A549 (cell line): ENCODE results near the gene CYP2A6. TPM values are rescaled to one million over a fixed set of nuclear protein-coding genes. Genes with fewer than 3 reads are reported as not detected.
"Not testable (repeated sequence)": the region's sequence is repeated elsewhere in the genome, so short reads cannot be mapped to it uniquely, and the experiment has no call there.

Experiments used
- ATAC-seq, 2 experiments: fragments of 200-7000 bp in 1 of 2; fragments of >200 bp in 1 of 2; cut with Nextera tagmentation in 1 of 2; cut with Tn5 transposase in 1 of 2; 3 replicates each; pipeline versions ENCODE4 v1.8.0 to v1.9.1; 2018 to 2020; ENCODE audit warnings: mild to moderate bottlenecking in 1 of 2, moderate library complexity in 1 of 2
- CTCF ChIA-PET: fragments of 300-600 bp; sonication (Branson Sonifier 250); formaldehyde crosslinking; extraction: SDS; loops from one replicate; lab custom pipeline; 2021; ENCODE audit warnings: antibody characterized with exemption, inconsistent platforms; lab: Yijun Ruan, JAX
- POLR2A ChIA-PET: fragments of 350-600 bp; formaldehyde crosslinking; extraction: SDS; loops from one replicate; lab custom pipeline; 2021; ENCODE audit warnings: antibody characterized with exemption, inconsistent platforms; lab: Yijun Ruan, JAX
- DNase-seq, 2 experiments: peaks; one replicate each; pipeline versions ENCODE4 v3.0.0 to v3.0.0-alpha.2; 2011 to 2016; ENCODE audit warnings: low read depth in 1 of 2, low spot score in 1 of 2
- FAIRE-seq: peaks from 2 replicates; lab custom pipeline; 2011; peaks lifted over from hg19 to GRCh38; lab: Jason Lieb, UNC
- H3K27ac ChIP-seq, 2 experiments: fragments of >200 bp; sonication (Bioruptor Twin); formaldehyde crosslinking; 3 replicates each; pipeline ENCODE4 v1.5.1; 2016 to 2017
- H3K4me1 ChIP-seq: fragments of >200 bp; sonication (Bioruptor Twin); formaldehyde crosslinking; 3 replicates; pipeline ENCODE4 v1.6.1; 2016
- H3K4me2 ChIP-seq: fragments of >200 bp; sonication (Bioruptor Twin); formaldehyde crosslinking; 3 replicates; pipeline ENCODE4 v1.6.1; 2016
- H3K4me3 ChIP-seq: fragments of >200 bp; sonication (Bioruptor Twin); formaldehyde crosslinking; 3 replicates; pipeline ENCODE4 v1.5.1; 2016
- H3K9me3 ChIP-seq: fragments of >200 bp; sonication (Bioruptor Twin); formaldehyde crosslinking; 3 replicates; pipeline ENCODE4 v1.6.1; 2016
- CEBPB ChIP-seq, 2 experiments: fragments of >200 bp in 1 of 2; sonication (Bioruptor Twin) in 1 of 2; formaldehyde crosslinking in 1 of 2; IDR thresholded peaks; 2 replicates each; pipeline ENCODE4 v1.6.1; 2012 to 2016
- CHD2 ChIP-seq: fragments of 150-350 bp; IDR thresholded peaks from 2 replicates; pipeline ENCODE4 v1.6.1; 2014; ENCODE audit warnings: low read length; ENCODE audit not compliant: partially characterized antibody
- EHMT2 ChIP-seq: fragments of 200-600 bp; sonication (generic); IDR thresholded peaks from 2 replicates; pipeline ENCODE4 v1.6.1; 2016; ENCODE audit warnings: antibody characterized with exemption, low read depth, mild to moderate bottlenecking, moderate library complexity
- FOXS1 ChIP-seq: fragments of 250-450 bp; sonication (Bioruptor Pico); IDR thresholded peaks from 2 replicates; pipeline ENCODE4 v1.5.0; 2020; ENCODE audit warnings: mild to moderate bottlenecking, moderate library complexity
- HEYL ChIP-seq: fragments of 250-450 bp; sonication (Bioruptor Pico); IDR thresholded peaks from 2 replicates; pipeline ENCODE4 v1.8.0; 2021; ENCODE audit warnings: mild to moderate bottlenecking, moderate library complexity
- HOXA7 ChIP-seq: fragments of 250-450 bp; sonication (Bioruptor Pico); IDR thresholded peaks from 2 replicates; pipeline ENCODE4 v1.5.0; 2020; ENCODE audit warnings: mild to moderate bottlenecking, moderate library complexity
- HOXB13 ChIP-seq: fragments of 250-450 bp; sonication (Bioruptor Pico); IDR thresholded peaks from 2 replicates; pipeline ENCODE4 v1.5.0; 2020; ENCODE audit warnings: low read depth, mild to moderate bottlenecking, moderate library complexity
- HOXB5 ChIP-seq: fragments of 250-450 bp; sonication (Bioruptor Pico); IDR thresholded peaks from 2 replicates; pipeline ENCODE4 v1.5.0; 2020; ENCODE audit warnings: mild to moderate bottlenecking, moderate library complexity
- MAX ChIP-seq: IDR thresholded peaks from 2 replicates; pipeline ENCODE4 v1.6.1; 2012
- RAD21 ChIP-seq, 2 experiments: fragments of >200 bp in 1 of 2; sonication (Bioruptor Twin) in 1 of 2; formaldehyde crosslinking in 1 of 2; IDR thresholded peaks in 1 of 2; conservative IDR thresholded peaks in 1 of 2; 2 replicates in 1 of 2; 3 replicates in 1 of 2; pipeline ENCODE4 v1.6.1; 2012 to 2018; ENCODE audit warnings: inconsistent platforms in 1 of 2
- RARB ChIP-seq: fragments of 250-450 bp; sonication (Bioruptor Pico); IDR thresholded peaks from 2 replicates; pipeline ENCODE4 v1.8.0; 2021; ENCODE audit warnings: mild to moderate bottlenecking, moderate library complexity
- TFCP2L1 ChIP-seq: fragments of 250-450 bp; sonication (Bioruptor Pico); IDR thresholded peaks from 2 replicates; pipeline ENCODE4 v1.5.0; 2021; ENCODE audit warnings: mild to moderate bottlenecking
- ZFP36 ChIP-seq: fragments of 450-650 bp; IDR thresholded peaks from 2 replicates; pipeline ENCODE4 v1.6.1; 2014; ENCODE audit warnings: borderline replicate concordance; ENCODE audit not compliant: partially characterized antibody
- WGBS: methylation state at CpG from one replicate; pipeline ENCODE4 v1.1.6; 2017; ENCODE audit errors: missing lambda C conversion rate; 5-methylcytosine and 5-hydroxymethylcytosine counted together
- polyA plus RNA-seq, 4 experiments: library from polyadenylated mRNA; depleted of rRNA in 3 of 4; stranded (reverse); fragments of >200 nt; fragmentation: RNase III in 1 of 4; extraction: RNeasy Plus Mini Kit Qiagen cat#74134 plus additional on column Dnase treatment in 1 of 4; gene quantifications; 2 replicates in 3 of 4; 3 replicates in 1 of 4; pipeline ENCODE4 v1.2.3, GENCODE V29; 2011 to 2017
- TF ChIP-seq, protein P1 (sequence below): fragments of 450-650 bp; IDR thresholded peaks from 2 replicates; pipeline ENCODE4 v1.6.1; 2014; ENCODE audit warnings: antibody characterized with exemption

Gene CYP2A6
- polyA plus RNA-seq, 2 of the 4 experiments (the other 2 are of a cell fraction): not detected

DNA sequence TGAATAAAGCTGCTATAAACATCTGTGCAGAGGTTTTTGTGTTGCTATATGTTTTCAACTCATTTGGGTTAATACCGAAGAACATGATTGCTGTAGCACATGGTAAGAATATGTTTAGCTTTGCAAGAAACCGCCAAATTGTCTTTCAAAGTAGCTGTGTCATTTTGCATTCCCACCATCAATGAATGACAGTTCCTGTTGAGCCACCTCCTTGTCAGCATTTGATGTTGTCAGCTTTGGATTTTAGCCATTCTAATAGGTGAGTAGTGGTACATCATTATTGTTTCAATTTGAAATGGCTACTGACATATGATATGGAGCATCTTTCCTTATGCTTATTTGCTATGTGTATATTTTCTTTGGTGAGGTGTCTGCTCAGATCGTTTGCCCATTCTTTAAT, 8.2 kb downstream of the CYP2A6 start:
- peak; percentile 98 for FAIRE-seq

DNA sequence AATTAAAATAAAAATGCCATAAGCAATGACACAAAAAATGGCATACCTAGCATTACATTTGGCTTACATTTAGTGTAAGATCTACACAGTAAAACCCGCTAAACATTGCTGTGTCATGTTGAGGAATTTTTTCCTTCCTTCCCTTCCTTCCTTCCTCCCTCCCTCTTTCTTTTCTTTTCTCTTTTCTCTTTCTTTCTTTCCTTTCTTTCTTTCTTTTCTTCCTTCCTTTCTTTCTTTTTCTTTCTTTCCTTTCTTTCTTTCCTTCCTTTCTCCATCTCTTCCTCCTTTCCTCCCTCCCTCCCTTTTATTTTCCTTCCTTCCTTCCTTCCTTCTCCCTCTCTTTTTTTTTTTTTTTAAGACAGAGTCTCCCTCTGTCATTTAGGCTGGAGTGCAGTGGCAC, 11.8 kb downstream of the CYP2A6 start:
- not testable (repeated sequence) for DNase-seq

More for the DNA sequence above, 8.2 kb downstream of the CYP2A6 start:
- CTCF ChIA-PET: interaction anchor here (0.8 kb wide), 1 partner anchor 23 kb away, joined by 3 read pairs; no protein-coding TSS in a partner anchor
- not testable (repeated sequence) for H3K4me1 ChIP-seq, H3K9me3 ChIP-seq
- 40% methylated on average over 3 of the region's 3 CpGs for WGBS
- TF ChIP-seq ZFP36: peak; percentile 87
- TF ChIP-seq, all 56 proteins: peak for 1; not testable (repeated sequence) for 55
- POLR2A ChIA-PET, H3K27ac ChIP-seq, ATAC-seq, H3K4me3 ChIP-seq, DNase-seq, H3K4me2 ChIP-seq: not testable (repeated sequence)

GRCh38 chr19:40836754-40837429, 13.4 kb downstream of the CYP2A6 start:
- FAIRE-seq (peak; percentile 85), ATAC-seq (no peak), DNase-seq (no peak)
- Histone ChIP-seq H3K9me3 (peaks cover 4% of the 10 kb centered on the region), H3K27ac (no peak overlapping the region), H3K4me2 (no peak overlapping the region), H3K4me3 (no peak overlapping the region), H3K4me1 (peaks cover 12% of the 10 kb centered on the region)
- 78% methylated on average over 6 of the region's 6 CpGs for WGBS
- ChIA-PET CTCF (interaction anchor here (0.9 to 1.3 kb wide), 4 partner anchors 17 to 307 kb away, joined by 3 to 4 read pairs (median 3); no protein-coding TSS in a partner anchor), POLR2A (no interaction called here)
- TF ChIP-seq CEBPB (IDR thresholded peaks at IDR 0.05) (peak in 1 of 2 experiments; percentile 33; a peak in 1 of 4 replicates), FOXS1 (CRISPR knock-in tag) (no peak)

More for the DNA sequence above, 11.8 kb downstream of the CYP2A6 start:
- H3K4me1 ChIP-seq, ATAC-seq, POLR2A ChIA-PET, H3K4me3 ChIP-seq, H3K27ac ChIP-seq, H3K9me3 ChIP-seq: not testable (repeated sequence)
- 28% methylated on average over 1 of the region's 1 CpG for WGBS
- FAIRE-seq: peak; percentile 98
- H3K4me2 ChIP-seq: peak overlapping the region; percentile 12; the same call in 1 of the 3 replicates
- CTCF ChIA-PET: interaction anchor here (0.8 kb wide), 1 partner anchor 19 kb away, joined by 3 read pairs; no protein-coding TSS in a partner anchor

- peak in 1 of 2 experiments; percentile 8; a peak in 1 of 6 replicates for ATAC-seq
- H3K9me3 ChIP-seq, H3K4me2 ChIP-seq, H3K27ac ChIP-seq, POLR2A ChIA-PET, DNase-seq, H3K4me3 ChIP-seq: not testable (repeated sequence)
- FAIRE-seq: peak; percentile 93
- CTCF ChIA-PET: interaction anchor here (1.0 to 2.2 kb wide), 5 partner anchors 14 to 529 kb away, joined by 3 to 8 read pairs (median 3); no protein-coding TSS in a partner anchor
- H3K4me1 ChIP-seq: peaks cover 19% of the 10 kb centered on the region
- WGBS: 65% methylated on average over 7 of the region's 7 CpGs
Observed at GRCh38 chr19:40833728-40834533, 16.3 kb downstream of the CYP2A6 start.

DNA sequence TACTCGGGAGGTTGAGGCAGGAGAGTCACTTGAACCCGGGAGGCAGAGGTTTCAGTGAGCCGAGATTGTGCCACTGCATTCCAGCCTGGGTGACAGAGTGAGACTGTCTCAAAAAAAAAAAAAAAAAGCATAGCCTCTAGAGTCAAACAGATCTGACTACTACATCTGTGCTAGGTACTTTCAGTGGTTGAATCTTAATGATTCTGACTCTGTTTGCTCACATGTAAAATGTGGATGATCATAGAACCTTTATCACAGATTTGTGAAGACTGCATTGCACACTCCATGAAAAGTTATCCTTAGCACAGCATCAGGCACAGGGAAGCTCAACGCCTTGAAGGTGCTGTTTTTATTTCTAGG, 17.8 kb downstream of the CYP2A6 start:
- H3K4me3 ChIP-seq, FAIRE-seq, DNase-seq, ATAC-seq, H3K9me3 ChIP-seq: not testable (repeated sequence)
- POLR2A ChIA-PET: interaction anchor here (0.7 kb wide), 1 partner anchor 270 kb away, joined by 4 read pairs; no protein-coding TSS in a partner anchor
- Histone ChIP-seq H3K4me2 (peak overlapping the region; percentile 27), H3K4me1 (peaks cover 13% of the 10 kb centered on the region), H3K27ac (peak overlapping the region; percentile 28 to 59; a peak in 4 of 6 replicates)
- 46% methylated on average over 4 of the region's 4 CpGs for WGBS
- CTCF ChIA-PET: interaction anchor here (0.8 to 2.2 kb wide), 5 partner anchors 13 to 416 kb away, joined by 3 to 8 read pairs (median 6); no protein-coding TSS in a partner anchor

- DNase-seq (peak; percentile 60 to 90), ATAC-seq (peak; percentile 70 to 86), FAIRE-seq (no peak)
- Histone ChIP-seq H3K4me2 (peak overlapping the region; percentile 27), H3K4me1 (peaks cover 13% of the 10 kb centered on the region), H3K9me3 (no peaks in the 10 kb centered on the region), H3K4me3 (no peak overlapping the region), H3K27ac (peak overlapping the region; percentile 47 to 61; a peak in 5 of 6 replicates)
- 39% methylated on average over 7 of the region's 7 CpGs for WGBS
- ChIA-PET POLR2A (interaction anchor here (0.7 kb wide), 1 partner anchor 33 kb away, joined by 3 read pairs; the partner anchor contains the start of gene EGLN2), CTCF (interaction anchor here (0.6 to 2.2 kb wide), 9 partner anchors 9 to 417 kb away, joined by 3 to 8 read pairs (median 3); no protein-coding TSS in a partner anchor)
- TF ChIP-seq MAX (peak; percentile 82), CHD2 (no peak), TFCP2L1 (no peak), HOXB13 (CRISPR knock-in tag) (peak; percentile 77; the same call in 1 of the 2 replicates), HOXA7 (CRISPR knock-in tag) (no peak), HOXB5 (CRISPR knock-in tag) (0 out of 2 replicates have a peak, but pooled peaks have one; percentile 19), RARB (CRISPR knock-in tag) (0 out of 2 replicates have a peak, but pooled peaks have one; percentile 18), RAD21 (conservative IDR thresholded peaks at IDR 0.05 in 1 of 2, IDR thresholded peaks at IDR 0.05 in 1 of 2) (peak in 1 of 2 experiments; percentile 50; a peak in 4 of 5 replicates), HEYL (CRISPR knock-in tag) (no peak), EHMT2 (no peak), CEBPB (IDR thresholded peaks at IDR 0.05) (peak; percentile 92)
- TF ChIP-seq, protein P1, sequence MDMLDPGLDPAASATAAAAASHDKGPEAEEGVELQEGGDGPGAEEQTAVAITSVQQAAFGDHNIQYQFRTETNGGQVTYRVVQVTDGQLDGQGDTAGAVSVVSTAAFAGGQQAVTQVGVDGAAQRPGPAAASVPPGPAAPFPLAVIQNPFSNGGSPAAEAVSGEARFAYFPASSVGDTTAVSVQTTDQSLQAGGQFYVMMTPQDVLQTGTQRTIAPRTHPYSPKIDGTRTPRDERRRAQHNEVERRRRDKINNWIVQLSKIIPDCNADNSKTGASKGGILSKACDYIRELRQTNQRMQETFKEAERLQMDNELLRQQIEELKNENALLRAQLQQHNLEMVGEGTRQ: peak; percentile 82
Observed at GRCh38 chr19:40831502-40832430, 18.5 kb downstream of the CYP2A6 start.
